HepG2 (cell line): Measurements from ENCODE around the gene RABEP1. TPM values are rescaled to one million over a fixed set of nuclear protein-coding genes. Genes with fewer than 3 reads are reported as not detected.

Experiments used
- ATAC-seq: fragments of 200-7000 bp; cut with Tn5 transposase; 3 replicates; pipeline ENCODE4 v1.9.1; 2020; ENCODE audit warnings: mild to moderate bottlenecking, moderate library complexity
- BruUV-seq: library from RNA; stranded (reverse); fragments of 400-500 nt; replicated peaks from 2 replicates; lab custom pipeline; 2021; lab: Mats Ljungman, UMichigan
- CTCF ChIA-PET: fragments of 300-600 bp; formaldehyde crosslinking; extraction: SDS; loops from one replicate; lab custom pipeline; 2021; ENCODE audit warnings: low total read pairs, inconsistent platforms, low intra/inter-chr PET ratio; lab: Yijun Ruan, JAX
- POLR2A ChIA-PET: fragments of 350-600 bp; sonication (Branson Sonifier 250); formaldehyde crosslinking; loops from one replicate; lab custom pipeline; 2020; ENCODE audit warnings: antibody characterized with exemption, inconsistent platforms; lab: Yijun Ruan, JAX
- DNase-seq: peaks from one replicate; pipeline ENCODE4 v3.0.0-alpha.2; 2015; ENCODE audit warnings: low spot score
- FAIRE-seq: peaks from 3 replicates; lab custom pipeline; 2011; peaks lifted over from hg19 to GRCh38; lab: Jason Lieb, UNC
- H2AFZ ChIP-seq: one replicate; pipeline ENCODE4 v1.6.1; 2011; ENCODE audit warnings: low read length, inconsistent platforms
- H3K27ac ChIP-seq: fragments of 300-600 bp; 3 replicates; pipeline ENCODE4 v1.8.0; 2011; ENCODE audit warnings: mixed run types, mild to moderate bottlenecking, mixed read lengths, low read length, inconsistent platforms; ENCODE audit not compliant: insufficient read depth; ENCODE audit errors: extremely low read length
- H3K27me3 ChIP-seq, 2 experiments: fragments of 200-600 bp in 1 of 2; 2 replicates in 1 of 2; 3 replicates in 1 of 2; pipeline versions ENCODE4 v1.6.0 to v1.8.0; 2011; ENCODE audit warnings: low read length in 2 of 2, mild to moderate bottlenecking in 2 of 2, moderate library complexity in 2 of 2, inconsistent platforms in 1 of 2; ENCODE audit not compliant: insufficient read depth in 2 of 2, control insufficient read depth in 1 of 2
- H3K36me3 ChIP-seq, 2 experiments: fragments of 200-600 bp in 1 of 2; replicated peaks in 1 of 2; 2 replicates in 1 of 2; 3 replicates in 1 of 2; pipeline versions ENCODE4 v1.5.1 to v1.8.0; 2011; ENCODE audit warnings: low read length in 2 of 2, inconsistent platforms in 1 of 2; ENCODE audit not compliant: insufficient read depth in 2 of 2, control insufficient read depth in 1 of 2
- H3K4me1 ChIP-seq: 2 replicates; pipeline ENCODE4 v1.5.1; 2012; ENCODE audit warnings: low read length, inconsistent platforms; ENCODE audit not compliant: insufficient read depth
- H3K4me2 ChIP-seq: 2 replicates; pipeline ENCODE4 v1.6.0; 2011; ENCODE audit warnings: low read depth, low read length, inconsistent platforms
- H3K4me3 ChIP-seq, 3 experiments: fragments of 200-600 bp in 1 of 3; sonication (generic), shearing (Covaris generic) in 1 of 3; replicated peaks in 1 of 3; 2 replicates each; pipeline ENCODE4 v1.5.1; 2011 to 2016; ENCODE audit warnings: low read length in 3 of 3, inconsistent platforms in 2 of 3, low read depth in 2 of 3, mild to moderate bottlenecking in 2 of 3, control low read depth in 1 of 3, mixed read lengths in 1 of 3; ENCODE audit not compliant: insufficient read depth in 1 of 3
- H3K79me2 ChIP-seq: one replicate; pipeline ENCODE4 v1.6.1; 2011; ENCODE audit warnings: low read length, inconsistent platforms; ENCODE audit not compliant: insufficient read depth
- H3K9ac ChIP-seq: 2 replicates; pipeline ENCODE4 v1.6.0; 2011; ENCODE audit warnings: mild to moderate bottlenecking, low read depth, low read length, inconsistent platforms; ENCODE audit not compliant: insufficient read depth
- H3K9me3 ChIP-seq: 2 replicates; pipeline ENCODE4 v1.5.1; 2012; ENCODE audit warnings: mild to moderate bottlenecking, low read length
- H4K20me1 ChIP-seq: 2 replicates; pipeline ENCODE4 v1.6.0; 2011; ENCODE audit warnings: inconsistent platforms, mild to moderate bottlenecking, low read length, moderate library complexity; ENCODE audit not compliant: insufficient read depth
- POLR2A ChIP-seq, 2 experiments: IDR thresholded peaks; 2 replicates each; pipeline ENCODE4 v1.6.1; 2011; ENCODE audit warnings: low read depth in 2 of 2, low read length in 2 of 2, mild to moderate bottlenecking in 1 of 2, moderate library complexity in 1 of 2; ENCODE audit not compliant: insufficient read depth in 1 of 2
- RBM22 ChIP-seq: fragments of 200-400 bp; formaldehyde crosslinking; optimal IDR thresholded peaks from 2 replicates; pipeline ENCODE3; 2017; ENCODE audit warnings: mild to moderate bottlenecking, low read length, moderate library complexity
- THYN1 ChIP-seq: sonication (generic); formaldehyde crosslinking; IDR thresholded peaks from 2 replicates; pipeline ENCODE4 v1.8.1; 2023; ENCODE audit warnings: low read depth, mild to moderate bottlenecking, moderate library complexity, missing genetic modification reagents, borderline replicate concordance
- ZNF558 ChIP-seq: sonication (generic); formaldehyde crosslinking; IDR thresholded peaks from 2 replicates; pipeline ENCODE4 v1.9.0; 2022; ENCODE audit warnings: mild to moderate bottlenecking, missing genetic modification reagents, borderline replicate concordance
- WGBS: methylation state at CpG from one replicate; pipeline ENCODE4 v1.1.6; 2017; ENCODE audit warnings: low lambda C conversion rate; 5-methylcytosine and 5-hydroxymethylcytosine counted together
- in situ Hi-C: cut with HindIII; loops from 2 replicates; pipeline ENCODE4 v1.10.0; 2017; ENCODE audit warnings: low pct_unique_long_range_greater_than_20kb; ENCODE audit not compliant: extremely low pct_ligation_motif_present
- intact Hi-C: fragments of 100-400 bp; cut with micrococcal nuclease; formaldehyde crosslinking; loops from one replicate; pipeline ENCODE4 v1.10.0; 2022; ENCODE audit not compliant: unreplicated experiment
- polyA plus RNA-seq, 8 experiments: library from polyadenylated mRNA; depleted of rRNA in 3 of 8; stranded (reverse) in 7 of 8; unstranded in 1 of 8; fragments of >200 nt; fragmentation: Illumina TruSeq in 4 of 8; extraction: Trizol in 4 of 8; gene quantifications; 2 replicates each; pipeline versions ENCODE4 v1.2.1 to v1.2.3, GENCODE V29; 2011 to 2016; ENCODE audit warnings: low read depth in 4 of 8, missing spikeins in 1 of 8, mixed read lengths in 1 of 8; ENCODE audit not compliant: insufficient read depth in 1 of 8
- total RNA-seq, 5 experiments: library from RNA; depleted of rRNA; stranded (reverse); fragments of >200 nt; fragmentation: Illumina TruSeq; extraction: Trizol; gene quantifications; 2 replicates each; pipeline ENCODE4 v1.2.3, GENCODE V29; 2016; ENCODE audit warnings: low read depth in 1 of 5
- TF ChIP-seq, protein P1 (sequence below): sonication (generic); formaldehyde crosslinking; IDR thresholded peaks from 2 replicates; pipeline ENCODE4 v1.5.0; 2020; ENCODE audit warnings: missing genetic modification reagents

RABEP1 gene
- total and polyA plus RNA-seq, 2 of the 13 experiments (the other 11 are each of a cell fraction or from before 2014, with no cell fraction given): 13.7 to 41.5 TPM

DNA sequence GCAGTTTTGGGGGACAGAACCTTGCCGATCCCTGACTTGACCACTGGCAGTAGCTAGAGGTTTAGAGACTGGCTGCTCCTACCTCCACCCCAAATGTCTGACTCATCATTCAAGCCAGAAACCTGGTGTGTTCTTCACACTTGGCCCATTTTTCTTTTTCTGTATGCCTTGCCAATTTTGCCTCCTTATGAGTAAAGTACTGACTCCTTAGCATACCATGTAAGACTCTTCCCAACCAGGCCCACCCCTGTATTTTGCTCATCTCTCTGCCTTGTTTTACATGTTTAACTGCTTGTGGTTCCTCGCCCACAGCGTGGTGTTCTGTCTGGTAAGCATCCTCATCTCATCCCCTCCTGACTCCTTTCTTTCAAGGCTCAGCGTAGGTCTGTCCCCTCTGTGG is 99.5 kb downstream of the RABEP1 start:
- no peak overlapping the region for H3K4me2 ChIP-seq
- no peak overlapping the region for H3K4me3 ChIP-seq
- no peak overlapping the region for H2AFZ ChIP-seq
- intact Hi-C loops (no loop called here), in situ Hi-C loops (no loop called here)
- no peaks in the 10 kb centered on the region for H3K79me2 ChIP-seq
- no peaks in the 10 kb centered on the region for H3K27me3 ChIP-seq
- no peaks in the 10 kb centered on the region for H3K9me3 ChIP-seq
- H4K20me1 ChIP-seq: no peaks in the 10 kb centered on the region
- no TSS peak for BruUV-seq
- no peak overlapping the region for H3K27ac ChIP-seq
- ChIA-PET CTCF (no interaction called here), POLR2A (interaction anchor here (0.8 kb wide), 1 partner anchor 58 kb away, joined by 3 read pairs; the partner anchor contains the start of gene C1QBP)
- DNase-seq (no peak), FAIRE-seq (no peak), ATAC-seq (peak; percentile 21; the same call in 1 of the 3 replicates)
- no peak overlapping the region for H3K9ac ChIP-seq
- TF ChIP-seq RBM22: peak; percentile 83
- TF ChIP-seq, protein P1, sequence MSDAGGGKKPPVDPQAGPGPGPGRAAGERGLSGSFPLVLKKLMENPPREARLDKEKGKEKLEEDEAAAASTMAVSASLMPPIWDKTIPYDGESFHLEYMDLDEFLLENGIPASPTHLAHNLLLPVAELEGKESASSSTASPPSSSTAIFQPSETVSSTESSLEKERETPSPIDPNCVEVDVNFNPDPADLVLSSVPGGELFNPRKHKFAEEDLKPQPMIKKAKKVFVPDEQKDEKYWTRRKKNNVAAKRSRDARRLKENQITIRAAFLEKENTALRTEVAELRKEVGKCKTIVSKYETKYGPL (CRISPR knock-in tag): no peak
- TF ChIP-seq POLR2A (IDR thresholded peaks at IDR 0.05; ENCODE audit: insufficient read depth in 1 of 2, low read depth in 2 of 2, low read length in 2 of 2): peak in 1 of 2 experiments; percentile 30; a peak in 1 of 4 replicates
- no peak for TF ChIP-seq THYN1 (CRISPR knock-in tag)
- 100% methylated on average over 3 of the region's 4 CpGs for WGBS
- H3K4me1 ChIP-seq: no peaks in the 10 kb centered on the region
- peaks cover 23 to 83% of the 10 kb centered on the region in 2 experiments for H3K36me3 ChIP-seq

DNA sequence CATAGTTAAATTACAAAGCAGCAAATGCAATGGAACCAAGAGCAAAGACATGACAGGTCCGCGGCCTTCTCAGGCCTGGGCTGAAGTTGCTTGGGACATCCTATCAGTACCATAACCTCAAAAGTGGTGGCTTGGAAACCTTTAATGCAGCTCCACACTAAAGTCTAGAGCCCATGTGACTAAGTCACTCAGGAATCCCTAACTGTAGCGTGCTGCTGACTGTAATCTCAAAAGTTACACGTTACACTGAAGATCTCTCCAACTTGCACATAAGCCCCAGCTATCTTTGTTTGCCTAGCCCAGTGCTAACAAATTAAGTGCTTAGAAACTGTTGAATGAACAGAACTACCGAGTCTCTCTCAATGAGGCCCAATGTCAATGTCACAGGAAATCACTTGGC is 109.6 kb downstream of the RABEP1 start:
- ChIA-PET POLR2A (no interaction called here), CTCF (no interaction called here)
- no TSS peak for BruUV-seq
- no peak overlapping the region for H3K4me2 ChIP-seq
- WGBS: 91% methylated on average over 5 of the region's 5 CpGs
- H3K9ac ChIP-seq: no peak overlapping the region
- no peak overlapping the region for H3K27ac ChIP-seq
- no peaks in the 10 kb centered on the region for H3K27me3 ChIP-seq
- TF ChIP-seq ZNF558 (CRISPR knock-in tag): no peak
- no peak for ATAC-seq
- intact Hi-C loops (no loop called here), in situ Hi-C loops (no loop called here)
- H4K20me1 ChIP-seq: no peaks in the 10 kb centered on the region
- no peak for DNase-seq
- H2AFZ ChIP-seq: no peak overlapping the region
- FAIRE-seq: no peak
- no peaks in the 10 kb centered on the region for H3K4me1 ChIP-seq
- H3K79me2 ChIP-seq: no peaks in the 10 kb centered on the region
- H3K36me3 ChIP-seq: peaks cover 22 to 75% of the 10 kb centered on the region in 2 experiments
- no peak overlapping the region for H3K4me3 ChIP-seq
- no peaks in the 10 kb centered on the region for H3K9me3 ChIP-seq
